CD14-positive monocyte (primary cell): ENCODE measurements around the gene RBMS1. TPM values are rescaled to one million over a fixed set of nuclear protein-coding genes. Genes with fewer than 3 reads are reported as not detected.

Source experiments
- DNase-seq, 3 donors: peaks; one replicate each; pipeline ENCODE4 v3.0.0-alpha.2; 2011 to 2022
- H2AFZ ChIP-seq: 2 replicates; pipeline ENCODE4 v1.6.0; 2012; ENCODE audit warnings: mild to moderate bottlenecking, low read depth, low read length, inconsistent platforms; ENCODE audit not compliant: insufficient read depth, poor library complexity, severe bottlenecking
- H3K27ac ChIP-seq, 2 donors: 1 replicate in 1 of 2; 2 replicates in 1 of 2; pipeline ENCODE4 v1.5.1; 2012 to 2013; ENCODE audit warnings: low read length in 2 of 2, control low read depth in 1 of 2, inconsistent platforms in 1 of 2, low read depth in 1 of 2, mild to moderate bottlenecking in 1 of 2
- H3K27me3 ChIP-seq, 2 donors: one replicate each; pipeline versions ENCODE4 v1.6.0 to v1.6.1; 2011 to 2013; ENCODE audit warnings: low read length in 2 of 2; ENCODE audit not compliant: control insufficient read depth in 2 of 2, insufficient read depth in 2 of 2
- H3K36me3 ChIP-seq, 2 donors: replicated peaks in 1 of 2; 1 replicate in 1 of 2; 2 replicates in 1 of 2; pipeline versions ENCODE4 v1.5.1 to v1.6.1; 2012 to 2013; ENCODE audit warnings: low read length in 2 of 2, control low read depth in 1 of 2, inconsistent platforms in 1 of 2, mild to moderate bottlenecking in 1 of 2; ENCODE audit not compliant: insufficient read depth in 2 of 2, control insufficient read depth in 1 of 2
- H3K4me1 ChIP-seq, 2 donors: 1 replicate in 1 of 2; 2 replicates in 1 of 2; pipeline versions ENCODE4 v1.5.1 to v1.6.1; 2012 to 2013; ENCODE audit warnings: low read length in 2 of 2, control low read depth in 1 of 2, inconsistent platforms in 1 of 2, mild to moderate bottlenecking in 1 of 2, moderate library complexity in 1 of 2; ENCODE audit not compliant: insufficient read depth in 2 of 2, control insufficient read depth in 1 of 2
- H3K4me2 ChIP-seq: replicated peaks from 2 replicates; pipeline ENCODE3; 2012; ENCODE audit warnings: low read length, moderate library complexity, mild to moderate bottlenecking; ENCODE audit not compliant: poor library complexity, severe bottlenecking; ENCODE audit errors: extremely low read depth
- H3K4me3 ChIP-seq, 3 experiments: fragments of 200-600 bp in 1 of 3; sonication (generic) in 1 of 3; replicated peaks in 1 of 3; 1 replicate in 2 of 3; 2 replicates in 1 of 3; pipeline ENCODE4 v1.5.1; 2011 to 2013; ENCODE audit warnings: low read length in 3 of 3, mild to moderate bottlenecking in 3 of 3, control low read depth in 2 of 3, low read depth in 2 of 3, inconsistent platforms in 1 of 3, moderate library complexity in 1 of 3
- H3K79me2 ChIP-seq: 2 replicates; pipeline ENCODE4 v1.6.0; 2012; ENCODE audit warnings: mild to moderate bottlenecking, control low read depth, inconsistent platforms, low read length, moderate library complexity; ENCODE audit not compliant: insufficient read depth
- H3K9ac ChIP-seq: 2 replicates; pipeline ENCODE4 v1.6.0; 2017; ENCODE audit warnings: low read length, mild to moderate bottlenecking; ENCODE audit not compliant: insufficient read depth, poor library complexity, severe bottlenecking
- H3K9me3 ChIP-seq, 2 donors: replicated peaks in 1 of 2; 1 replicate in 1 of 2; 2 replicates in 1 of 2; pipeline versions ENCODE4 v1.5.1 to v1.6.1; 2012 to 2013; ENCODE audit warnings: low read length in 2 of 2, control low read depth in 1 of 2; ENCODE audit not compliant: control insufficient read depth in 1 of 2, insufficient read depth in 1 of 2
- H4K20me1 ChIP-seq: 2 replicates; pipeline ENCODE4 v1.6.0; 2012; ENCODE audit warnings: mild to moderate bottlenecking, low read length, control low read depth, moderate library complexity; ENCODE audit not compliant: insufficient read depth
- H3K27ac Mint-ChIP-seq, 7 donors: one replicate each; pipeline ENCODE4 v1.8.0; 2020; ENCODE audit warnings: mild to moderate bottlenecking in 7 of 7, mixed read lengths in 7 of 7, moderate library complexity in 6 of 7, inconsistent platforms in 2 of 7
- H3K27me3 Mint-ChIP-seq, 3 donors: one replicate each; pipeline ENCODE4 v1.8.0; 2021 to 2022; ENCODE audit warnings: low read depth in 3 of 3, mild to moderate bottlenecking in 3 of 3, mixed read lengths in 3 of 3, moderate library complexity in 3 of 3, inconsistent platforms in 1 of 3
- H3K36me3 Mint-ChIP-seq, 2 donors: one replicate each; pipeline ENCODE4 v1.8.0; 2020; ENCODE audit warnings: mixed read lengths in 2 of 2, inconsistent platforms in 1 of 2, mild to moderate bottlenecking in 1 of 2
- H3K4me1 Mint-ChIP-seq: one replicate; pipeline ENCODE4 v1.8.0; 2020; ENCODE audit warnings: mild to moderate bottlenecking, mixed read lengths
- H3K4me3 Mint-ChIP-seq, 2 donors: one replicate each; pipeline ENCODE4 v1.8.0; 2020; ENCODE audit warnings: mild to moderate bottlenecking in 2 of 2, mixed read lengths in 2 of 2, moderate library complexity in 1 of 2
- H3K9me3 Mint-ChIP-seq, 7 donors: one replicate each; pipeline ENCODE4 v1.8.0; 2020 to 2022; ENCODE audit warnings: mixed read lengths in 7 of 7, mild to moderate bottlenecking in 6 of 7, moderate library complexity in 6 of 7, inconsistent platforms in 2 of 7
- WGBS: methylation state at CpG from one replicate; pipeline ENCODE4 v1.1.5; 2013; ENCODE audit warnings: missing lambda C conversion rate; ENCODE audit not compliant: insufficient coverage; 5-methylcytosine and 5-hydroxymethylcytosine counted together
- intact Hi-C, 2 donors: fragments of 100-400 bp; cut with micrococcal nuclease; formaldehyde crosslinking; loops; one replicate each; pipeline versions ENCODE4 v1.15.0 to v1.15.1; 2023
- polyA plus RNA-seq, 3 donors: library from polyadenylated mRNA; depleted of rRNA in 1 of 3; unstranded in 2 of 3; stranded (reverse) in 1 of 3; fragments of 300-500 nt in 2 of 3; fragments of >200 nt in 1 of 3; fragmentation: Illumina TruSeq in 2 of 3; gene quantifications; 1 replicate in 2 of 3; 2 replicates in 1 of 3; pipeline ENCODE4 v1.2.3, GENCODE V29; 2012 to 2021
- TF ChIP-seq, protein P1 (sequence below): fragments of 200-600 bp; IDR thresholded peaks from one replicate; pipeline ENCODE4 v1.8.0; 2022; ENCODE audit warnings: antibody characterized with exemption, mild to moderate bottlenecking

RBMS1 gene
- polyA plus RNA-seq, 3 donors = 88.2 to 91.2 (median 89.4) TPM

DNA sequence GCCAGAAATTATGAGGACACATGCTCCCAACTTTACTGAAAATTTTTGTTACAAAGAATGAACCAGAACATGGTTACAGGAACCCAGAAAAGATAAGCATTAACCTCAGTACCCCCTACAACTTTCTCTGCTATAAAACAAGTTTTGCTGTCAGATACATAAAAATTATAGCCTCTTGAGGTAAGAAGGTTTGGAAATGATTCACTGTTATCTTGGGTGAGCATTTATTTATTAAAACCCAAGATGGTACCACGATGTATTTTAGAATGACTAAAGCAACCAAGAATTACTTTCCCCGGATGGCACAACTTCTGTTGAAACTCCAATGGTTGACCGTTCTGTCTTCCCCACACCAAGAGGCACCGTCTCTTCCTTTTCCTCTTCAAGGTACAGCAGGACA, 72.9 kb downstream of the RBMS1 start:
- Histone ChIP-seq H3K36me3 (no peaks in the 10 kb centered on the region), H3K79me2 (no peaks in the 10 kb centered on the region), H3K27ac (no peak overlapping the region), H3K4me1 (no peaks in the 10 kb centered on the region), H3K27me3 (no peaks in the 10 kb centered on the region), H3K9me3 (no peaks in the 10 kb centered on the region), H2AFZ (no peak overlapping the region), H4K20me1 (no peaks in the 10 kb centered on the region), H3K9ac (no peak overlapping the region), H3K4me3 (no peak overlapping the region), H3K4me2 (no peak overlapping the region)
- intact Hi-C loops = loop anchor here in 1 of 2 donors (10.0 kb wide), 1 partner anchor 504 kb away; no protein-coding TSS in a partner anchor
- H3K4me3 Mint-ChIP-seq = no peak overlapping the region
- peaks cover 2 to 3% of the 10 kb centered on the region in 2 donors for H3K36me3 Mint-ChIP-seq
- DNase-seq = no peak
- no peak overlapping the region for H3K27ac Mint-ChIP-seq
- no peaks in the 10 kb centered on the region for H3K9me3 Mint-ChIP-seq
- no peaks in the 10 kb centered on the region for H3K27me3 Mint-ChIP-seq
- no CpG with 5 or more reads among the region's 4 CpGs for WGBS
- TF ChIP-seq, protein P1, sequence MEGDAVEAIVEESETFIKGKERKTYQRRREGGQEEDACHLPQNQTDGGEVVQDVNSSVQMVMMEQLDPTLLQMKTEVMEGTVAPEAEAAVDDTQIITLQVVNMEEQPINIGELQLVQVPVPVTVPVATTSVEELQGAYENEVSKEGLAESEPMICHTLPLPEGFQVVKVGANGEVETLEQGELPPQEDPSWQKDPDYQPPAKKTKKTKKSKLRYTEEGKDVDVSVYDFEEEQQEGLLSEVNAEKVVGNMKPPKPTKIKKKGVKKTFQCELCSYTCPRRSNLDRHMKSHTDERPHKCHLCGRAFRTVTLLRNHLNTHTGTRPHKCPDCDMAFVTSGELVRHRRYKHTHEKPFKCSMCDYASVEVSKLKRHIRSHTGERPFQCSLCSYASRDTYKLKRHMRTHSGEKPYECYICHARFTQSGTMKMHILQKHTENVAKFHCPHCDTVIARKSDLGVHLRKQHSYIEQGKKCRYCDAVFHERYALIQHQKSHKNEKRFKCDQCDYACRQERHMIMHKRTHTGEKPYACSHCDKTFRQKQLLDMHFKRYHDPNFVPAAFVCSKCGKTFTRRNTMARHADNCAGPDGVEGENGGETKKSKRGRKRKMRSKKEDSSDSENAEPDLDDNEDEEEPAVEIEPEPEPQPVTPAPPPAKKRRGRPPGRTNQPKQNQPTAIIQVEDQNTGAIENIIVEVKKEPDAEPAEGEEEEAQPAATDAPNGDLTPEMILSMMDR = no peak
- H3K4me1 Mint-ChIP-seq = peaks cover 2% of the 10 kb centered on the region

DNA sequence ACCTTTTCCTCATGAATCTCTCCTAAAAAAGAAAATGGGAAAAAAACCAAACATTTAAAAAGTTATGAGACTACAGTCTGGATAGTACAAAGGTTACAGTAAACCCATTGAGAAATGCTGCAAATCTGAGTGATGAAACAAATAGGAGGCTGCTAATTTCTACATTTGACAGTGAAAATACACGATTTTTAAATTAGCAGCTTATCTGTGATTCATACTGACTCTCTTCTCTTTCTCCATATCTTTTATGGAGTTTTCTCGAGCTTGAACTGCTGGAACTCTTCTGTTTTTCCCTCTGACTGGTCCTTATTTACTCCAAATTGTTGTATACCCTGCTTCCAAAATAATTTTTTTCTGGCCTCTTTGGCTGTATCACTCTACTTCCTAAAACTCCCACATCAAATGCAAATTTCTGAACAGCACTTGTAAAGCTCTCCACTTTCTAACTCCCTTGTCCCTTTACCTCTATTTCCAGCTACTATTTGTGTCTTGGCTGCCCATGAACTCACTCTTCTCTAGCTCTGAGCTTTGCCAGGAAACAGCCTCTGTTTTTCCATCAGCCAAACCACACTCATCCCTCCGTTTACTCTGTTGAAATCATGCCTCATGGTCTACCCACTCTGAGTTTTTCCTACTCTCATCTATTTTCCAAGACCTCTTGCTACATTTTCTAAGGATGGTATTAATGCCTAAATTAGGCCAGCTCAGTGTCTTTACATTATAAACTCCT, 73.7 kb downstream of the RBMS1 start:
- H3K4me1 Mint-ChIP-seq = peaks cover 2% of the 10 kb centered on the region

More for the DNA sequence above, 73.7 kb downstream of the RBMS1 start:
- Histone ChIP-seq H3K9ac (no peak overlapping the region), H2AFZ (no peak overlapping the region), H3K4me2 (no peak overlapping the region), H3K36me3 (no peaks in the 10 kb centered on the region), H3K27ac (no peak overlapping the region), H3K4me1 (no peaks in the 10 kb centered on the region), H3K9me3 (no peaks in the 10 kb centered on the region), H3K79me2 (no peaks in the 10 kb centered on the region), H4K20me1 (no peaks in the 10 kb centered on the region), H3K27me3 (no peaks in the 10 kb centered on the region), H3K4me3 (no peak overlapping the region)
- TF ChIP-seq, protein P1 = no peak
- Mint-ChIP-seq H3K27me3 (no peaks in the 10 kb centered on the region), H3K9me3 (no peaks in the 10 kb centered on the region), H3K4me3 (no peak overlapping the region), H3K27ac (peak overlapping the region in 1 of 7 donors; percentile 24), H3K36me3 (peaks cover 2 to 3% of the 10 kb centered on the region in 2 donors)
- intact Hi-C loops = loop anchor here in 1 of 2 donors (10.0 kb wide), 2 partner anchors 505 to 575 kb away; no protein-coding TSS in a partner anchor
- WGBS = 71% methylated on average over 3 of the region's 3 CpGs
- DNase-seq = no peak
